Measurements from ENCODE around the gene SLIT3. TPM values are rescaled to one million over a fixed set of nuclear protein-coding genes. Genes with fewer than 3 reads are reported as not detected.
"Not testable (repeated sequence)": the region's sequence is repeated elsewhere in the genome, so short reads cannot be mapped to it uniquely, and the experiment has no call there.

SLIT3 gene
- total RNA-seq, 1 donor from 2014 or later, result 82.6 TPM

- peak; percentile 32 for DNase-seq (ENCODE audit: low spot score)
Measured at GRCh38 chr5:168746893-168747640, 553.9 kb downstream of the SLIT3 start.

DNA sequence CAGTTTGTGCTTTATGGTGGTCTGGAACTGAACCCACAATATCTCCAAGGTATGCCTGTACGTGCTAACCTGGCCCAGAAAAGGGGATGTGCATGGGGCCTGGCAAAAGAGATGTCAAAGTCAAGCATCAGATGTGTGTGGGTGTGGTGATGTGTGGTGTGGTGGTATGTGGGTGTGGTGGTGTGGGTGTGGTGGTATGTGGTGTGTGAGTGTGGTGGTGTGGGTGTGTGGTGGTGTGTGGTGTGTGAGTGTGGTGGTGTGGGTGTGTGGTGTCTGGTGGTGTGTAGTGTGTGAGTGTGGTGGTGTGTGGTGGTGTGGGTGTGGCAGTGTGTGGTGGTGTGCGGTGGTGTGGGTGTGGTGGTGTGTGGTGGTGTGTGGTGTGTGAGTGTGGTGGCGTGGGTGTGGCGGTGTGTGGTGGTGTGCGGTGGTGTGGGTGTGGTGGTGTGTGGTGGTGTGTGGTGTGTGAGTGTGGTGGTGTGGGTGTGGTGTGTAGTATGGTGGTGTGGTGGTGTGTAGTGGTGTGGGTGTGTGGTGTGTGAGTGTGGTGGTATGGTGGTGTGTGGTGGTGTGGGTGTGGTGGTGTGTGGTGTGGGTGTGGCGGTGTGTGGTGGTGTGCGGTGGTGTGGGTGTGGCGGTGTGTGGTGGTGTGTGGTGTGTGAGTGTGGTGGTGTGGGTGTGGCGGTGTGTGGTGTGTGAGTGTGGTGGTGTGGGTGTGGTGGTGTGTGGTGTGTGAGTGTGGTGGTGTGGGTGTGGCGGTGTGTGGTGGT is 554.6 kb downstream of the SLIT3 start:
- DNase-seq (ENCODE audit: low spot score), result not testable (repeated sequence)

DNA sequence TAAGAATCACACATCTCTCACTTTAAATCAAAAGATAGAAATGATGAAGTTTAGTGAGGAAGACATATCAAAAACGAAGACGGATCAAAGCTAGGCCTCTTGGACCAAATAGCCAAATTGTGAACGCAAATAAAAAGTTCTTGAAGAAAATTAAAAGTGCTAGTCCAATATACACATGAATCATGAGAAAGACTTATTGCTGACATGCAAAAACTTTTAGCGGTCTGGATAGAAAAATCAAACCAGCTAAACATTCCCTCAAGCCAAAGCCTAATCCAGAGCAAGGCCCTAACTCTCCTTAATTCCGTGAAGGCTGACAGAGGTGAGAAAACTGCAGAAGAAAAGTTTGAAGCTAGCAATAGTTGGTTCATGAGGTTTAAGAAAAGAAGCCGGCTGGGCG is 557.3 kb downstream of the SLIT3 start:
- DNase-seq (ENCODE audit: low spot score), result no peak

DNA sequence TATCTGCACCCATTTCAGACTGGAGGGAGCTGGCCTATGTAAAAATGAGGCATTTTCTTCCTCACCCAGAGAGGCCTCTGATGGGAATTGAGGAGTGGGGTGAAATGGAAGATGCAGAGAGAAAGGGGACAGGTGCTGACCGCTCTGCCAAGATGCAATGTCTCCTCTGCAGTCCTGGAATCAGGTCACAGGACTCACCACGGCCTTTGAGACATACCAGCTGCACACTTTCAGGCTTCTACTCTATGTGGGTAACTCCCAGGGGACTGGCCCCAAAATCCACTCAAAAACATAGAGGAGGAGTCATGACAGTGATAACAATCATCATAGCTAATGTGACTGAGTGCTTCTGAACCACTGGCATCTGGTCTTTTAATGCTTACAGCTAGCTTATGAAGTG is 558.6 kb downstream of the SLIT3 start:
- not testable (repeated sequence) for DNase-seq (ENCODE audit: low spot score)

DNA sequence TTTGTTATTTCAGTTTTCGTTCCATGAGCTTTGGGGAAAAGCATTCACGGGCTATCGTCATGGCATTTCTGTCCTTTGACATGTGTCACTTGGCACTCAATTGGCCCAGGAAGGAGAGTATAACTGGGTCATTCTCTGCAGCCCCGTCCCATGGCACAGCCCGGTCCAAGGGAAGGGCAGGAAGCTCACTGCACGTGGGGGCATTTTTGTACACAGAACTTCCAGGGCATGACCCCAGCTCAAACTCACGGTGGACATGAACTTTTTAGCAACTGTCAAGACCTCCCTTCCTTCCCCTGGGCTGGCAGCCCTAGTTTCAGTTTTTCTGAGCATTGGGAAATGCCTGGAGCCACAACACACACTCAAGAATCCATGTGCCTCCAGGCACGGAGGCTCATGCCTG is 560.1 kb downstream of the SLIT3 start:
- peak; percentile 26 for DNase-seq (ENCODE audit: low spot score)

DNA sequence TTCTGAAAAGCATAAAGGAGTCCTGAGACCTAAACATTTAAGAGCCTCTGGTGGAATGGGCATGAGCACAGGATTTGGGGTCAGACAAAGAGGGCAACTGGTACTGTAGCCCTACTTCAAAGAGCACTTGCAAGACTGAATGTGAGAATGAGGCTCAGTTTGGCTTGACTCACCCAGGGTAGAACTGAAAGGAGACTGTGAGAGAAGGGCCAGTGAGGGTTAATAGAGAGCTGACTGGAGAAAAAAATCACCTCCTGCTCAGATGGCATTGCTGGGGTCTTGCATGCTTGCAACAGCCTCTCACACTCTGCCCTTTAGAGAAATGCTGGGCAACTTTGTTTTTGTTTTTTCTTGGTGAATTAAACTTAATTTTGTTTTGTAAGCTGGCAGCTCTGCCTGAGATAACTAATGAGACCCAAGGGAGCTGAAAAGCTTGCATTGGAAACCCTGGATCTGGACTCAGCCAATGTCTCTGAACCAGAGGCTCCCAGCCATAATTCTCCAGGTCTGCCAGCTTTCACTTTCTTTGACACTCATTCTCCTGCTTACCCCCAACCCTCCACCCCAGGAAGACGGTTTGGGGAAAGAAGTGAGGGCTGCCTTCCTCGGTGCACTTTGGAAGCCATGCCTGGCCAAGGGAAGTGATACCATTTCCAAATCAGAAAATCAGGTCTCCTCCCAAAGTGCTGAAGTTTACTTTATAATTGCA is 560.7 kb downstream of the SLIT3 start:
- DNase-seq (ENCODE audit: low spot score), result no peak

- DNase-seq (ENCODE audit: low spot score), result no peak
Measured at GRCh38 chr5:168737066-168737465, 563.9 kb downstream of the SLIT3 start.

GRCh38 chr5:168736281-168736831 is 564.6 kb downstream of the SLIT3 start:
- DNase-seq (ENCODE audit: low spot score), result no peak

DNA sequence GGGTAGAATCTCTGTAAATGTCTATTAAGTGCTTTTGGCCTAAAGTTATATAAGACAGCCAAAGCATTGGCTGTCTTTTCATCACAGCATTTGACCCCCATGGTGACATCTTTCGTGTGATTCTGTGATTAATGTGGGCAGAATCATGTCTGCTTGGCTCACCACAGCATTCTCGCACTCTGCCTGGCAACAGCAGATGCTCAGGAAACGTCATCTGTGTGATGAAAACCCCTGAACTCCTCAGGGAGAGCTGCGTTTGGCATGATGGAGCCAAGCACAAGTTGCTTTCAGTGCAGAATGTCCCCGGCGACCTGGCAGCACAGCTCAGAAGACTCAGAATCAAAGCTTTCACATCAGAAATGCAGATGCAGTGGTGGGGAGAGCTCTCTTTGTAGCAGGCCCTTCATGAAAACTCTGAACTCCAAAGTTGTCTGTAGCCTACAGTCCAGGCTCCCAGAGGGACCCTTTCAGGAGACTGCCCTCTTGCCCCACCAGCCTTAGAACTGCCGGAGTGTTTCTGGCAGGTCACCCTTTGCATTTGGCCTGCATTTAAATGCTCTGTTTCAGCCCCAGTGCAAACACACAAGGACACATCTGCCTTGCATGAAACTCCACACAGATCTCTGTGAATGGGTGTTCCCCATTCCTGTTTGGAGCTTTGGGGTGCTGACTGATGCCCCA is 566.2 kb downstream of the SLIT3 start:
- DNase-seq (ENCODE audit: low spot score), result no peak

DNA sequence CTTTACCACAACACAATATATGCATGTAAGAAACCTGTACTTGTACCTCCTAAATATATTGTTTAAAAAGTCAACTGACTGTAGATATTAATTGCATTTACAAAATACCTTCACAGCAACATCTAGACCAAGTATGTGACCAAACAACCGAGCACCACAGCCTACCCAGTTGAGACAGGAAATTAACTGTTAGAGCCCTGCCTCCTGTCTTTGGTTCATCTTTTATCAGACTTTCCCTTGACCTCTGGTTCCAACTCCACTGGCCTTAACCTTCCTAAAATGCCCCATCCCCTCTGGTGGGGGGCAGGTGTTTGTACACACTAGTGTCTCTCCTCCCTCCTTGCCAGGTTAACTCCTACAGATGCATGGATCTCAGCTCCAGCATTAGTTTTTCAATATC is 566.8 kb downstream of the SLIT3 start:
- no peak for DNase-seq (ENCODE audit: low spot score)

GRCh38 chr5:168728546-168729211 is 572.3 kb downstream of the SLIT3 start:
- DNase-seq (ENCODE audit: low spot score), result no peak

DNA sequence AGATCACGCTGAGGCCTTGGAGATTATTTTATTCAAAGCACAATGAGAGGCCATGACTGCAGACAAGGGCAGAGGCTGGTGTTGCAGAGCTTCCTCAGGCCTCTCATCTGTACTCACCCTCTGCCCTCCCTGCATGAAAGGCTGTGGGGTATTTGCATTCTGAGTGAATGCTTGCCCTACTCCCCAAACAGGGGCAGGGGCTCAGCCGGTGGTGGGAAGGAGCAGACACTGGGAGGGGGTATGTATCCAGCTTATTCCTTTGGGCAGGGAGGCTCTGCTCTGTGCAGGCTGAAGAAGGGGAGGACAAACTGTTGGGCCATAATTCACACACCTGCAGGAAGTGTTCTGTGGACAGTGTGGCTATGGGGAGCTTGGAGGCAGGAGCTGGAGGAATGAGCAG is 573.4 kb downstream of the SLIT3 start:
- DNase-seq (ENCODE audit: low spot score), result no peak

DNA sequence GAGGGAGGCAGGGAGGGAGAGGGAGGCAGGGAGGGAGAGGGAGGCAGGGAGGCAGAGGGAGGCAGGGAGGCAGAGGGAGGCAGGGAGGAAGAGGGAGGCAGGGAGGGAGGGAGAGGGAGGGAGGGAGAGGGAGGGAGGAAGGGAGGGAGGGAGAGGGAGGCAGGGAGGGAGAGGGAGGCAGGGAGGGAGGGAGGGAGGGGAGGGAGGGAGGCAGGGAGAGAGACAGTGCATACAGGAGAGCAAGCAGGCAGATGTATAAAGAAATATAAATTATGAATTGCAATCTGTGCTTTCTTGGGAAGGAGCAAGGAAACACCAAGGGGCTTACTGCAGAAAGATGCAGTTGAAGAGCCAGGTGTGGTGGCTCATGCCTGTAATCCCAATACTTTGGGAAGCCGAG is 574.6 kb downstream of the SLIT3 start:
- DNase-seq (ENCODE audit: low spot score), result no peak

GRCh38 chr5:168724227-168724626 is 576.7 kb downstream of the SLIT3 start:
- no peak for DNase-seq (ENCODE audit: low spot score)

DNA sequence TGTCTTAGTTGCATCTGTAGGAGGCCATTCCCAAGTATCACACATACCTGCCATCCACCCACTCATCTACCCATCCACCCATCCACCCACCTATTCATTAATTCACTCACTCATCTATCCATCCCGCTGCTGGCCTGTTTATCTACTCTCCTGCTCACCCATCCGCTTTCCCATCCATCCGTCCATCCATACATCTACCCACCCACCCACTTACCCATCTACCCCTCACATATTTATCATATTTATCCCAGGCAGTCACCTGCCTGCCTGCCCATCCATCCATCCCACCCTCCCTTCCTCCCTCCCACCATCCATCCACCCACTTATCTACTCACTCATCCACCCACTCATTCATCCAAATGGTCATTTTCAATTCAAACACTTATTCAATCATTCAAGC is 577.9 kb downstream of the SLIT3 start:
- DNase-seq (ENCODE audit: low spot score), result no peak

GRCh38 chr5:168721966-168722365 is 579.0 kb downstream of the SLIT3 start:
- no peak for DNase-seq (ENCODE audit: low spot score)

- DNase-seq (ENCODE audit: low spot score), result no peak
Measured at GRCh38 chr5:168721002-168721753, 579.8 kb downstream of the SLIT3 start.

- DNase-seq (ENCODE audit: low spot score), result no peak
Measured at GRCh38 chr5:168720575-168720974, 580.4 kb downstream of the SLIT3 start.

- peak; percentile 26 for DNase-seq (ENCODE audit: low spot score)
Measured at GRCh38 chr5:168714046-168714445, 586.9 kb downstream of the SLIT3 start.

DNA sequence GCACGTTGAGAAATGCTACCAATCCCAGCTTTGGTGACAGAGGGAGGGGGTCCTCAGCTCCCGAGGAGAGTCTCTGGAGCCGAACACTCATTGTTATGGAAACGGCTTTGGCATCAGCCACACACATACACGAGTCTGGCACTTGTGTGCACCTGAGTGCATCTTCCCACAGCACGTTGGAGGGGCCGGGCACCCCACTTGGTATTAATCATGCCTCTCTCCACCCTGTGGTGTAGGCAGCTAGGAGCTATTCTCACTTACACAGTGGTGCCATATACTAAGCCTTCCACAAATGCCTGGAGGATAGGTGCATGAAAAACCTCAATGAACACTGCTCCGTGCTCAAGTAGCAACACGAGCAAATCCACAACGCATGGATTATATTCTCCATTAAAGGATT is 587.9 kb downstream of the SLIT3 start:
- no peak for DNase-seq (ENCODE audit: low spot score)

Data from umbilical cord (tissue), 2 donors.